Activated effector memory CD4-positive, alpha-beta T cell treated with Interleukin-2 at 50 U/mL for 16 hours (primary cell): ENCODE results near the gene UBALD1.
A peak's percentile ranks its signal among the peaks of the same experiment; 100 is the strongest.

Source experiments
- DNase-seq: peaks from one replicate; pipeline ENCODE4 v3.0.0-alpha.2; 2020

Gene UBALD1

DNA sequence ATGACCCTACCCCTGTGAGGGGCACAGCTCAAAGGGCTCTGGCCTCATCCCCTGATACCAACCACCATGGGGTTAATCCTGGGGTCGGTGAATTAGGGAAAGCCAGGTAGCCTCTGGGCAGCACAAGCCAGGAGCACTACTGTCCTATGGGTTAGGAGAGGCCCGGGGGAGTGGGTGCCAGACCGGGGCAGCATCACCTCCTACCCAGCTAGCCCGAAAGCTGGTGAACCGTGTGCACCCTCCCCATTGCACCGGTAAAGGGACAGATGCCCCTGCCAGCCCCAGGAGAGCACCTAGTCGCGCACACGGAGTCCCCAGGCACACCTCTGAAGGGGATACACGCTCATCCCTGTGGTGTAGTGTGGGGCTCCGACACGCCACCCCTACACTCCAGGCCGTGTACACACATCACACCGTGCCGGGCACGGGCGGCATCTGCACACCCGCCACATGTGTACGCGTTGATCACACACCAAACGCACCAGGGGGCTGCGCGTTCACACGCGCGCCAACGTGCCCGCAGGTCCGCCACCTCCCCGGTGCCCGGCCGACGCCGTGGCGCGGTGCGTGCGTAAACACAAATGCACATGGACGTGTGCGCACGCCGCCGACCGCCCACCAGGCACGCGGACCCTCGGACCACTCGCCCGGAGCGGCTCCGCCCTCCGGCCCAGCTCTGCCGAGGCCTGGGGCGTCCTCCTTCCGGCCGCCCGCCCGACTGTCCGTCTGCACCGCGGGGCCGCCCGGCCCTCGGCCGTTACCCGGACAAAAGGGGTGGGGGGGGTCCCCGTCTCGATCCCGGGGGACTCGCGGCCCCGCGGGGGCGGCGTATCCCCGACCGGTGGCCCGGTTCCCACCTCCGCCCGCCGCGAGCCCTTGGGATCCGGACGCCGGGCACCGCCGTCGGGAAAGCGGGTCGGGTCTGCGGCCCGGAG, 785 bp downstream of the UBALD1 start:
- DNase-seq: peak; percentile 8

DNA sequence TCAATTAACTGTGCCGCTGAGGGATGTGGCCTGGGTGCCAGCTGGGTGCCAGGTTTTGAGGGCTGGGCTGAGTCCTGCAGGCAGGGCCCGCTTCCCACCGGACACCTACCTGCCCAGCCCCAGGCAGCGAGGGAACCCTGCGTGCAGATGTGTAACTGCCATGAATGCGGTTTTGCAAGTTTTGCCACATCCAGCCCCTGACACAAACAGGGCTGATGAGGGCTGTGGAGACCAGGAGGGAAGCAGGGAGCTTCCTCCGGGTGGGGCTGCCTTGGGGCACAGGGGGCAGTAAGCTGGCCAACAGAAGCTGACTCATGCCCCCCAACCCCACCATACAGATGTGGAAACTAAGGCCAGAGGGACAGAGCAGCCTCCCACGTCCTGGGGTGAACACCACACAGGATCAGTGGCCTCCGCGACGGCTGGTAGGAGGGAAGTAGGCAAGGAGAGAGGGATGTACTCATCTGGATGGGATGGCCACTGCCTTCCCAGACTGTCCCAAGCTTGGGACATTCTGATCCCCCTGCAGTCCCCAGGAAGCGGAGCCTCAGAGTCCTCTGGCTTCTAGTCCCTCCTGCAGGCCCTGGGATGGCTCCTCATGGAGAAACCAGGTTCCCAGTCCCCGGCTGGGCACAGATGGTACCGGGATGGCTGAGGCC, 1.6 kb downstream of the UBALD1 start:
- no peak for DNase-seq

DNA sequence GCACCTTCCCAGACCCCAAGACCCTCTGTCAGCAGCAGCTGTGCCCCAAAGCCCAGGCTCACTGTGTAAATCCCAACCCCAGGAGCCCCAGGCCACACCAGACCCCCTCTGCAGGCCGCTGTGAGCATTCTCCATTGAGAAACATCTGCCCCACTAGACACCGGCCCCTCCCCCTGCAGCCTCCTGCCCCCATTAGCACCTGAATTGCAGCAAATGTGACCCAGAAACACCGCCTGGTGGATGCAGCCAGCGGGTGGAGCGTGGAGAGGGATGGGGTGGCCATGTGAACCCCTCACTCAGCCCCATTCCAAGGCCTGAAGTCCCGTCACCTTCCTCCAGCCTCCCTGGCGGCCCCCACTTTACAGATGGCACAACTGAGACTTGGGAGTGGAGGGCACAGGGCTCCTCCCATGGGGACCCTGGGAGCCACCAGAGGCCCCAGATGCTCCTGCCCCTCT, 2.2 kb downstream of the UBALD1 start:
- no peak for DNase-seq

DNA sequence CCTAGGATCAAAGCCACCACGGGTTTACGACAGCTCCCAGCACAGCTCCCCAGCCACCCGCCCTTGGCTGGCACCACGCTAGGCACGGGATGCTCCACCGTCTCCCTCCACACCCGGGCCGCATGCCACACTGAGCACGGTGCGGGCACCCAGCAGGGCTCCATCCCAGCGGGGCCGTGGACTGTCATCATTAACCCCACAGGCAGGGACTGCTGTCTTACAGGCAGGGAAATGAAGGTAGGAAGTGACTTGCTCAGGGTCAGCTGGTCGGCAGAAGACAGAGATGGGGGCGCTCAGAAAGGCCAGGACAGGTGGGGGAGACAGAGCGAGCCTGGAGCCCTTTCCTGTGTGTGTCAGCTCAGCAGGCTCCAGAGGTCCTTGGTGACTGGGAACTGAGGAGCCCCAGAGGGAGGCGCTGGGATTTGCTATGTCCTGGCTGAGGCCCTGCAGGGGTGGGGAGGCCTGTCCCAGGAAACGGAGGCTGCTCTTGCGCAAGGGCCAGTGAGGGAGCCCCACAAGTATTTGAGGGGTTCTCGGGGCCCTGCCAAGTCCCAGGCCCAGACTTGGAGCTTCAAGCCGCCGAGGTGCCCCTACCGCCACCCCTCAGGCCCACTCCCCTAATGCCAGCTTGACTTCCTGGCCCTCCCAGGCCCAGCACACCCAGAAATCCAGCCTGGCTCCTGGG, 3.2 kb downstream of the UBALD1 start:
- no peak for DNase-seq

DNA sequence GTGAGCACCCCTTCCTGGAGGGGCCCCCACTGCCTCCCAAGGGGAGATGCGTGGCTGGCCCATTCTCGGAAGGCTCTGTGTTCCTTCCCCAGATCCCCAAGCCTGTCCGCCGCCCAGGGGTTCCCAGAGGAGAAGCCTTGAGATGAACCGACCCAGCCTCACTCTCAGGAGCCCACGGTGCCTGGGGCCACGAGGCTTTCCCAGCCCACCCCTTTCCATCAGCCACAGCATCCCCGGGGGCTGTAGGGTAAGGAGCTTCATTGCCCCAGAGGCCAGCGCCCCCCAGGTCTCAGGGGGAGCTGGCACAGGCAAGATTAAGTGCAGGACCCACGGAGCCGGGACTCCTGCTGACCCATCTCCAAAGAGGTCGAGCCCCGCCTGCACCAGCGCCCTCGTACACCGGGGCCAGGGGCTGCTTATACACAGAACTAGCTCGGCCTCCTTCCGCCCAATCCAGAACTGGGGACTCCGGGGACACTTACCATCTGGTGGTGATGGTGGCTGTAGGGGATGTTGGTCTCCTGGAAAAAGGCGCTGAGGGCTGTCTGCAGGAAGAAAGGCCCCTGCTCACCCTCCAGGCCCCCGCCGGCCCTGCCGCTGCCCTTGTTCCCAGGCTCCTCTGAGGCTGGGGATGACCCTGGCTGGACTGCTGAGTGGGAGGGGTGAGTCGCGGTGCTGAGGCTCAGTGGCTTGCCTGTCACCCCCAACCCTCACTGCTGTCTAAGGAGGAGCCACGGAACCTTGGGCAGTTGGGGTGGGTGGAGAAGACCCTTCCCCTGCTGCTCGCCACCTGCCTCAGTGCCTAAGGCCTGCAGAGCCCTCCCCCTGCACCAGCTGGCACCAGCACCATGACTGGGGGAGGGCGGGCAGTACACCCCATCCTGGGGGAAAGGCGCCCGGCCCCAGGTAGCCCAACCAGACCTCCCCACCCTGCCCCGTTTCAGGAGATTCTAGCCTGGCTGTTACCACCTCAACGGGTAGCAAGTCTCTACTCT, 4.4 kb downstream of the UBALD1 start:
- DNase-seq: no peak

DNA sequence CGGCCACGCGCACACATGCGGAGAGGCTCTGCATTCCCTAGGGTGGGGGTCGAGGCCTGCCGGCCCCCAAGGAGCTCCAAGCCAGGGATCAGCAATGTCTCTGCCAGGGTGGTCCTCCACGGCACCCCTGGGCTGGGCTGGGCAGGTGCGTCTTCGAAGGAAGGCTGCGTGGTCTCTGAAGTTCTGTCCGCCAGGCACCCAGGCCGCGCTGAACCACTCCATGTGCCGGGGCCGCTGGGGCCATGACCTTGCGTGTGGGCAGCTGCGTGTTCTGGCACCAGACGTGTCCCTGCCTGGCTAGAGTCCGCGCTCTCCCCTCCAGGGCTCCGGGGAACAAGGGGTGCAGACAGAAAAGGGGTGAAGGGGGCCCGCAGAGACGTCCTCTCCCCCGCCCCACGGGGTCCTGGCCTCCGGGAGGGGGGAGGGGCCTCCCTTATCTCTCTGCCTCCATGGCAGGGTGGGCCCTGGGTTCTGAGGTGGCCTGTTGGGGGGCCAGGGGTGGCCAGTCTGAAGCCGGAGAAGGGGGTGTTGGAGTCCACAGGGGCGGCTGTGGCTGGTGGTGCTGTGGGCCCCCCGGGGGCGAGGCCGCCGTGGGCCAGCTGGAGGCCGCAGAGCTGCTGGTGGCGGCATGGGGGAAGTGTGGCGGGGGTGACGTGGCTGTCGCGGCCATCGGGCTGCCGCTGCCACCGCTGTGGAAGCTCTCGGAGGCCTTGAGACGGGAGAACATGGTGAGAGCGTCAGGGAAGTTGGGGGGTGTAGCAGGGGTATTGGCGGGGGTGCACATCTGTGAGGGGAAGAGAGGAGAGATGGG, 5.3 kb downstream of the UBALD1 start:
- no peak for DNase-seq

DNA sequence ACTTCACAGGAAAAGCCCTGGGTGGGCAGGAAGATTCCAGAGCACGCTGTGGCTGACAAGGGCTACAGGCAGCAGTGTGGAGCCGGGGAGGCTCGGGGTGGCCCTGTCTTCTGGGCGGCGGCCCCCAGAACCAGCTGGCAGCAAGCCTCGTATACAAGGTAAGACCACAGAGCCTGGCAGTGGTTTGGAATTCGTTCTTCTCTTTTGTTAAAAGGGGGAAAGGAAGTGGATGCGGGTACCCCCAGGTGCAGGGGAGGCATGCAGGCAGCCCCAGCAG, 6.0 kb downstream of the UBALD1 start:
- no peak for DNase-seq

DNA sequence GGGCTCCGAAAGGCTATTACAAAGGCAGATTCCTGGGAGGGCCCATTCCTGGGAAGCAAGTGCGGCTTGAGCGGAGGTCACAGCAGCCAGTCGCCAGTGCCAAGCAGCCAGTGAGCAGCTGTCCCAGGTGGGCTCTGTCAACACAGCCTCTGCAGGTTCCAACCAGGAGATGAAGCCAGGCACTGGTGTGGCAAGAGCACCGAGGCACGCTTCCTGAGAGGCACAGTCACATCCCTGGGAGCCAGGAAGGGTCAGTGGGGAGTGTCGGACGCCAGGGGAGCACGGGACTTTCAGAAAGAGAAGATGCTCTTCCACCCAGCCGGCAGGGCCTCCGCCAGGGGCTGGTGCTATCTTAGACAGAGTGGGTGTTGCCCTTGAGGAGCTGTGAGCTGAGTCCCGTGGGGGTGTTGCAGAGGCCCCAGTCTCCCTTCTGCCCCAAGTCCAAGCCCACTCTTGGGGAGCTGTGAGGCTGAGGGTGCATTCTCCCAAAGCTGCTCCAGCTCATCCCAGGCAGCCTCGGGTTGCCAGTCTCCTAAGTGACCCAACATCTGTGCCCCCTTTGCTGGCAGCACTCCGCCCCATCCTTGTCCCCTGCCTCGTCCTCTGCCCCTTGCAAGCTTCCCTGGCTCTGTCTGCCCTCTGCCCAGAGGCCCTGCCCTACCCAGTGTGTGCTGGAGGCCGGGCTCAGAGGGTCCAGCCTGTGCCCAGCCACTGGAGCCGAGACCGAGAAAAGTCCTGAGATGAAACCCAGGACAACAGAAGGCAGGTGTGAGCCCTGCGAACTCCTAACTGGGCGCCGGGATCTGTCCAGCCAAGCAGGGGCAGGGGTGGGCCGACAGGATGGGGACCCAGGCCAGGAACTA, 6.6 kb downstream of the UBALD1 start:
- DNase-seq: no peak

DNA sequence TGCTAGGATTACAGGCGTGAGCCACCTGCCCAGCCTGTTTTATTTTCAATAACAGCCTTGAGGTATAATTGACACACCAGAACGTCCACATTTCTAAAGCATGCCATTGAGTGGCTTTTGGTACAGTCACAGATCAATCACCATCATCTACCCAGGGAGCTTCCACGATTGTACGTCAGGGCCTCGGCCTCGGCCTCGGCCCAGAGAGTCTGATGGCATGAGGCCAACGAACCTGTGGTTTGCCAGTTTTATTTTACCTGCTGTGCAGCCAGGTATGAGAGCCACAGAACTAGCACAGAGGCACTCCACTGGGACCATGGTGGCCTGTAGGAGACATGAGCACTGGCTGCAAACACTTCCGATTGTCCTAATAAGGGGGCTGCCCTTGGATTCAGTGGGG, 8.3 kb downstream of the UBALD1 start:
- DNase-seq: no peak

DNA sequence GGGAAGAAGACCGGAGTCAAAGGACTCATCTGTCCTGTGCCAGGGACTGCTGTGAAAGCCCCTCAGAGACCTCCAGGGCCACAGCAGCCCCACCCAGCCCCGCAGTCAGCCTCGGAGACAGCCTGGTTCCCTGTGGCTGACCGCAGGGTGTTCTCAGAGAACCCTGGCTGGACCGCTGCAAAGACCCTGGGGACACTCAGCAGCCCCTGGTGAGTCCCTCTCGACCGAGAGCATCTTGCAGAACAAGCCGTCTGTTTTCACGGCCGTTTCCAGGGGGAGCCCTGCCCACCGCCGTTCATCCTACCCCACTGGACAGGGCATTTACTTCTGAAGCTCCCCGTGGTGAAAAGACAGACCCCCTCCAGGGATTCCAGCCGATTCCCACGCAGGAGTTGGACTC, 10.3 kb downstream of the UBALD1 start:
- DNase-seq: no peak

DNA sequence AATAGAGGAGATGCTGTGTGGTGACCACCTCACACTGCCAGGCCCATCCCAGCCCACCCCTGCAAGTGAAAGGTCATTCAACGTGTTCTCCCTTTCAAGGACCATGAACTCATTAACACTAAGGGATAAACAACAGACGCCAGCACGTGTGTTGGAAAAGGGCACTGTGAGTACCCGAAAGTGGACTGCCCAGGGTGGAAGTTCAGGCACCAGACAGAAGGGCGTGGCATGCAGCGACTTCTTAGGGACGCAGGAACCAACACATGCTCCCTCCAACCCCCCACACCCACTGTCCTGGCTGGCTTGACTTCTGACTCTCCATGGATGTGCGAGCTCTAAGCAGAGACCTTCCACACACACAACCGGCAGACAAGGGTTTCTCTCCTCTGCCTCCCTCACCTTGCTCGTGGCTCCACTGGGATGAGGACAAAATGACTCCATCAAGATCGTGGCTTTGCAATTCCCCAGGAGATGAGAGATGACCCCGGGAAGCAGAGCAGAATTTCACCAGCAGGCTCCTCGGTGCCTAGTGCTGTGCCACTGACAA, 11.0 kb downstream of the UBALD1 start:
- no peak for DNase-seq

DNA sequence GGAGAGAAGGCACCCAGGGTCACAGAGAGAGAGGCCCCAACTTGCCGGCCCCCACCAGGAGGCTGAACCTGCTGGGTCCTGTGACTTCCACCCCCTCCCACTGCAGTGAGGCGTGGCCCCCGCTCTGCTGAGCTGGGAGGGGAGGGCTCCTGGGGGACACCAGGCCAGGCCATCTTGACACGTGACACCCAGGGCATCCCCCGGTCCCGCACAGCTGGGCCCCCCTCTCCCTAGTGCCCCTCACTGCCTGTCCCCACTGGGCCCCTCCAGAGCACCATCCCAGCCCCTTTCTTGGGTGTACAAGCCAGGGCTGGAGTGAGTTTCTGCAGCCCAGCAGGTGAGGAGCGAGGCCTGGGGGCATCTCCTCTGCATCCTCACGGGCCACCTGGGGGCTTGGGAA, 12.4 kb downstream of the UBALD1 start:
- no peak for DNase-seq

DNA sequence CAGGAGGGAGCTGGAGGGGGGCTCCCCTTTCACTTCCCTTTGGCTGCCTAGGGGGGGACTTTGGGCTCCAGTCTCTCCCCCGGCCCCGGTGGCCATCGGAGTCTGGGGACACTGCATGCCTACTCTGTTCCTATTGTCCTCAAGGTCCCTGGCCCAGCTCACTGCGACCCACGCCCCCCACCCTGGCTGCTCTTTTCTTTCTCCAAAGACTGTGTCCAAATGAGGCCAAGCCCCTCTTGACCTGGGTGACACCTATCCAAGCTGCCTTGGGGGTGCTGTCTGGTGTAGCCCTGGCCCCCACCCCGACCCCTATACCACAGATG, 12.9 kb downstream of the UBALD1 start:
- DNase-seq: no peak

DNA sequence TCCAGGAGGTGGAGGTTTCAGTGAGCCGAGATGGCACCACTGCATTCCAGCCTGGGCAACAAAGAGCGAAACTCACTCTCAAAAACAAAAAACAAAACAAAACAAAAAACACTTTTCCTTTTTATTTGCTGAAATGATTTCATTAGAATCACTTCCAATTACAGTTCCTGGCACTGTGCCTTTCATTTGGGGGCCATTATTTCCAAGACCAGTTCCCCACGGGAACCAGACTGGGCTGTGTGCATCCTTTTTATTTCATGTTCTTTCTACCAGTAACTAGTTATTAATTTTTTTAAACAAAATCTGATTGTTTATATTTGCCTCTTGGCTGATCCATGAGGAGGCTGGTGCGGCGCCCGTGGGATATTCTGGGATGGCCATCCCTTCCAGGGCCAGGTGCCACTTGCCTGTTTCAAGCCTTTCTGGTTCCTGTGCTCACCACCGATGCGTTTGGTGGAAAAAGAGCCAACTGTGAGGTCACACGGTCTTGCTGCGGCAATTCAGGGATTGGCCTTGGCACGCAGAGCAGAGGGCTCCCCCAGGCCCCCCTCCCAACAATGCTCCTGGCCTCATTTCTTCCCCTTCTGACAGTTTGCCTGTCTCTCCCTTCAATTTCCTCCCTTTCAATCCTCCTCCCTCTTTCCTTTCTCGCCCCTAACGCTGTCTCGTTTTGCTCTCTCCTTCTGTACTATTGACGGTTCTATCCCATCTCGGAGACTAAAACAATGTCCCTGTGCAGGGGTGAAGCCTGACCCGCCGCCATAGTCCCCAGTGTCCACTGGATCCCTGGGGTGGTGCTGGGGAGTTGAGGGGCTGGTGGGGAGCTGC, 13.4 kb downstream of the UBALD1 start:
- DNase-seq: no peak

DNA sequence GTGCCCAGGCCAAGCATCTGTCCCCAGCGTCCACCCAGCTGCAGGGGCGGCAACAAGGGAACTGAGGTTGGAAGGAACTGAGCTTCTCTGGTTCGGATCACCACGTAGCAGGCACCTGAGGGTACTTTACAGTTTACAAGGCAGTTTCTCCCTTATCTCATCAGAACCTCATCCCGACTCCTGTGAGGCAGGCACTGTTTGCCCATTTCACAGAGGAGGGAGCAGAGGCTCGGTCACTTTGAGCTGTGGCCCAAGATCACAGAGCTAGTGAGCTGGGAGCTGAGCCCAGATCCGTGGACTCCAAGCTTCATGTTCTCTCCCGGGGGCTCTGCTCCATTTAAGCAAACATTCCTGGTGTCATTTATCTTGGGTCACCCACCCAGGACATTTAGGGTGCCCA, 15.1 kb downstream of the UBALD1 start:
- DNase-seq: no peak

DNA sequence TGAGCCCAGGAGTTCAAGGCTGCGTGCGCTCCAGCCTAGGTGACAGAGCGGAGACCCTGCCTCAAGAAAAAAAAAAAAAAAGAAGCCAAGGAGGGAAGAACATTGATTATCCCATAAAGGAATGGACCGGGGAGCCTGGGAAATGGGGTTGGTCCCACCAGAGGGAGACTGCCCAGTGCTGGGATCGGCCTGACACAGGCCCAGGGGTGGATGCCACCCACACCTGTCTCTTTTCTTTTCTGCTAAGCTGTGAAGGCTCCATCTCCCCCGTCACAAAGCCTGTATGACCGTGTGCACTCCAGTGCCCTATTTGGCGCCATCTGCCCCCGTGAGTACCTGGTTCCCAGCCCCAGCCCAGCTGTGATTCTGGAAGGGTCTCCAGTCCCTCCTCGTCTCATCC, 15.7 kb downstream of the UBALD1 start:
- DNase-seq: no peak

DNA sequence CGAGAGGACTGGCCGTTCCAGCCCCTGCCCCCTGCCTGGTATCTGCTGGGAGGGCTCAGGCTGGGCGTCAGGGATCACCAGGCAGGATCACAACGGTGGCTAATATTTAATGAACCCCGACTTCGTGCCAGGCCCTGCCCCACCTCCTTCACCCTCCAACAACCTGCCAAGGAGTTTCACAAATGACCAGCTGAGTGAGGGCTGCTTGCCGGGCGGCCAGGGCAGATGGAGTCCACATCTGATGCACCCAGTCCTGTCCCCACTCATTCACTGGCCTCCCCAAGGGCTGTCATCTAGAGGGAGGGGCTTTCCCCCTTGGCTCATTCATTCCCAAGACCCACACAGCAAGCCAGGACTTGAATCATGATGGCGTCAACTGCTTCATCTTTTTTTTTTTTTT, 17.5 kb downstream of the UBALD1 start:
- DNase-seq: no peak

DNA sequence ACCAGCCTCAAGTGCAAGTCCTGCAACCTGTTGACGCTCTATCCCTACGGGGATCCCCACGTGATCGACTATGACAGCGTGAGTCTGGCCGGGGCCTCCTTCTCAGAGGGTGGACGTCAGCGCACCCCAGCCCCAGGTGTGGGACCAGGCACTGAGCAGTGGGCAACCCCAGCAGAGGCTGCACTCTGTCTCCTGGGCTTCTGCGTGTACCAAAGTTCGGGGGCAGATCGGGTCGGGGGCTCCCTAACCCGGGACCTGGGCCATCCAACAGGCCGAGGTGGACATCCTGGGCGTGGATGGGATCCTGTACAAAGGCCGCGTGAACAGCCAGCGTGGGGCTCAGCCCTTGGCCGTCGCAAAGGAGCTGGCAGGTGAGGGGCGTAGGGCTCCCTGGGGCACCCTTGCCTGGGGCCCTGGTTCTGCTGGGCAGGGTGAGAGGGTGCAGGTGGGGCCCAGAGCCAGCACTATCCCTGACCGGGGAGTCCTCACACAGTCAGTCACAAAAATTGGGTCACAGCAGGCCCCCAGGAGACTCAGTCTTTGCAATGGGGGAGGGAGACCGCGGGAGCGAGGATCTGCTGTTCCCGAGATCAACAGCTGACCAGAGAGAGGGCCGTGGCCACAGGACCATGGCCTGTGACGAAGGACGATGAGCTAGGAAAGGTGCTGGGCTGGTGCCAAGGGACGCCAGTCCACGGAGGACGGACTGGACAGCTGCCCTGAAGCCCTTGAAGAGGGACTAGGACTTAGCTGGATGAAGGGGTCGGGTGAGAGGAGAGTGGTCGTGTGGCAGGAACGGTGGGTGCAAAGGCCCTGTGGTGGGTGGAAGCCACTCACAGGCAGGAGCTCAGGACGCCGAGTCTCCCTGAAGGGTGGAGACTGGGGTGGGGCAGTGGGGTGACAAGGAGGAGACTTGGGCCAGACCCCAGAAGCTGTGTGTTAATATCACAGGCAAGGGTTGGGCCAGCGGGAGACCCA, 20.0 kb downstream of the UBALD1 start:
- DNase-seq: no peak

DNA sequence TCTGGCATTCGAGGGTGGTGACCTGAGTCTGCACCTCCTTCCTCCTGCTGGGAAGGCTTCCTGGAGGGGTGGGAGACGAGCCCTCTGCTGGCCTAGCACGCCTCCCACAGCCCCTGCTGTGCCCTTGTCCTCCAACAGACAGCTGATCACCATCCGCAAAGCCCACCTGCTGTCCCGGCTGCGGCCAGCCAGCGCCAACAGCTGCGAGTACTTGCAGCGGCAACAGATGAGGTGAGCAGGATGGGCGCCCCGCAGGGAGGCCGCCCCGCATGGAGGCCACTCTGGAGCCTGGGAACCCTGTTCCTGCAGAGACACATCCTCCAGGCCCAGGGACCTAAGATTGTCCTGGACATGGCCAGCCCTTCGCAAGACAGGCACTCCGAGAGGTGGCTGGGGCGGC, 21.6 kb downstream of the UBALD1 start:
- no peak for DNase-seq
